ENCODE data around the gene DDX18. TPM values are rescaled to one million over a fixed set of nuclear protein-coding genes. Genes with fewer than 3 reads are reported as not detected.
"Not testable (repeated sequence)": the region's sequence is repeated elsewhere in the genome, so short reads cannot be mapped to it uniquely, and the experiment has no call there.

Gene DDX18
- total RNA-seq, result 100 to 1,000 TPM in 1 of 2 donors, 10 to 100 TPM in 1; 92.4 to 107 TPM

DNA sequence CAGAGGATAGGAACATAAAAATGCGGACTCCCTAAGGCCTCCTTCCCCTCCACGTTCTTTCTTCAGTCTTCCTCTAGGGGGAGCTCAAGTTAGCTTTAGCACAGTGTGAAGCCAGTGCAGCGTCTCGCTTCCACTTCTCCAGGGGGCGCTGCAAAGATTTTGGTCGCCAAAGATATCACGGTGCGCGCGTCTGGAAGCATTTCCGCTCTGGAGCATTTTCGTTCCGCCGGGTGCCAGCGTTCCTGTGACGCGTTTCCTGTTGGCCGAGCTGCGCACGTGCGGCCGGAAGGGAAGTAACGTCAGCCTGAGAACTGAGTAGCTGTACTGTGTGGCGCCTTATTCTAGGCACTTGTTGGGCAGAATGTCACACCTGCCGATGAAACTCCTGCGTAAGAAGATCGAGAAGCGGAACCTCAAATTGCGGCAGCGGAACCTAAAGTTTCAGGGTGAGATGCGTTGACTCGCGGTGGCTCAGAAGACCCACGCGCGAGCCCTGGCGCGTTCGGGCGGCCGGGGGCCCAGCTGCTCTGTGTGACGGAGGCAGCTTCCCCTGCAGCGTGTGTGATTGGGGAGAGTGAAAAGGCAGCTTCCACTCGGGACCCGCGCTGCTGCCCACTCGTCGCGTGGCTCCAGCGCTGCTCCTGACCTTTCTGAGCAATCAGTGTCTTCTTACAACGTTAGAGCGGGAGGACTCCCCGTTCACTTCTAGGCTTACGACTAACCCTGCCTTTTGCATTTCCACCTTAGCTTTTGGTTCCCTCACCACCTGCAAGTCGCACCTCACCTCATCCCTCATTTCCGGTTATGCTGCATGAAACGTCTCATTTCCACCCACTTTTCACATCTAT, at the start of gene DDX18:
DDX18 (plus strand) TSS at position 275 of the 848 bp plus-strand sequence; CDS start at position 362, 87 bp downstream.
- peak; percentile 92 to 94 for ATAC-seq (replicated peaks in 1 of 2)
- DNase-seq, result peak; percentile 95 to 97
- Mint-ChIP-seq H3K27ac (peak within 1 kb of the TSS; percentile 95), H3K36me3 (ENCODE audit: insufficient read depth in 2 of 2) (peaks cover 14 to 25% of the 10 kb centered on the region in 2 donors), H3K4me1 (ENCODE audit: low read depth) (peaks cover 52% of the 10 kb centered on the region), H3K9me3 (no peaks in the 10 kb centered on the region), H3K4me3 (peak within 1 kb of the TSS; percentile 94), H3K27me3 (ENCODE audit: low read depth) (no peaks in the 10 kb centered on the region)

DNA sequence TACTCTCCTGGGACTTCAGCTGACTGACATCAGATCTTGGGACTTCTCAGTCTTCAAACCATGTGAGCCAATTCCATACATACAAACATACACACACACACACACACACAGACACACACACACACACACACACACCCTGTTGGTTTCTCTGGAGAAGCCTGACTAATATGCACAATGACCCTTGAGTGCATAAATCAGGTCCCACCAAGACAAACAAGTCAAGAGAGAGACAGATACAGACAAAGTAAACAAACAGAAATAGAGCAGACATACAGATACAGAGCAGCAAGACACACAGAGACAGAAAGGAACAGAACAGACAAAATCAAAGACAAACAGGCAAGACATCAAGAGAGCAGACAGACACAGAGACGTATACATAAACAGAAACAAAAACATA, 43.8 kb upstream of the DDX18 start:
- H3K4me3 Mint-ChIP-seq, result no peak overlapping the region
- H3K27ac Mint-ChIP-seq, result no peak overlapping the region
- DNase-seq (no peak), ATAC-seq (replicated peaks in 1 of 2) (no peak)
- H3K27me3 Mint-ChIP-seq (ENCODE audit: low read depth), result no peaks in the 10 kb centered on the region
- H3K36me3 Mint-ChIP-seq (ENCODE audit: insufficient read depth in 2 of 2), result peaks cover 0 to 1% of the 10 kb centered on the region in 2 donors
- peaks cover 0 to 2% of the 10 kb centered on the region in 2 donors for H3K9me3 Mint-ChIP-seq
- H3K4me1 Mint-ChIP-seq (ENCODE audit: low read depth), result no peaks in the 10 kb centered on the region

DNA sequence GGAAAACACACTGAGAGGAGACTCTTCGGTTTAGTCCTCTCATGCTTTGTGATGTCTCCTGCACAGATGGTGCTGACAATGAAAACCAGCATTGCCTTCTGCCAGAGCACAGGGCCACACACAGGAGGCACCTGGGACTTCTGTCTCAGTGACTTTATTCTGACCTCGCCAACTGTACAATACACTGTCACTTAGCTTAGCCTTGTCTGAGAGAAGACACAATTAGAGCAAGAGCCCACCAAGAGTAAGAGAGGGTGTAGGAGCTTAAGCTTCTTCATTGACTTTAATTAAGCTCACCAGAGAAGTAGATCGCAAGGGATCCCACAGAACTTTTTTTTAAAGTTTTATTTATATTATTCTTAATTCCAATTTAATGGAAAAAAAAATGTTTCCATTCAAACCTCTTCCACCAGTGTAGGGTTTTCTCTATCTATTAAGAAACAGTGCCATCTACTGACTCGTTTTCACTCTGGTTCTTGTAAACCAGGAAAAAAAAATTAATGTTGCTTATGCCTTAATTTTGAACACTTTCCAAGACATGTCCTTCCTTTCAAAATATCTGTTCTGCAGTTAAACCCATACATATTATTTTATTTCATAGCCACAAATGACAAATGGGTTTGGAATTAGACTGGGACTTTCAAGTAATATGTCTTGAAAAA, 42.4 kb upstream of the DDX18 start:
- DNase-seq (no peak), ATAC-seq (replicated peaks in 1 of 2) (no peak)
- peaks cover 0 to 2% of the 10 kb centered on the region in 2 donors for H3K9me3 Mint-ChIP-seq
- no peak overlapping the region for H3K4me3 Mint-ChIP-seq
- H3K27me3 Mint-ChIP-seq (ENCODE audit: low read depth), result no peaks in the 10 kb centered on the region
- no peaks in the 10 kb centered on the region for H3K4me1 Mint-ChIP-seq (ENCODE audit: low read depth)
- H3K36me3 Mint-ChIP-seq (ENCODE audit: insufficient read depth in 2 of 2), result peaks cover 0 to 1% of the 10 kb centered on the region in 2 donors
- H3K27ac Mint-ChIP-seq, result no peak overlapping the region

GRCh38 chr2:117774716-117775115, 39.8 kb upstream of the DDX18 start:
- Mint-ChIP-seq H3K4me1 (ENCODE audit: low read depth) (no peaks in the 10 kb centered on the region), H3K27me3 (ENCODE audit: low read depth) (no peaks in the 10 kb centered on the region), H3K9me3 (no peaks in the 10 kb centered on the region), H3K4me3 (no peak overlapping the region), H3K36me3 (ENCODE audit: insufficient read depth in 2 of 2) (no peaks in the 10 kb centered on the region), H3K27ac (no peak overlapping the region)
- ATAC-seq (replicated peaks in 1 of 2) (no peak), DNase-seq (no peak)

DNA sequence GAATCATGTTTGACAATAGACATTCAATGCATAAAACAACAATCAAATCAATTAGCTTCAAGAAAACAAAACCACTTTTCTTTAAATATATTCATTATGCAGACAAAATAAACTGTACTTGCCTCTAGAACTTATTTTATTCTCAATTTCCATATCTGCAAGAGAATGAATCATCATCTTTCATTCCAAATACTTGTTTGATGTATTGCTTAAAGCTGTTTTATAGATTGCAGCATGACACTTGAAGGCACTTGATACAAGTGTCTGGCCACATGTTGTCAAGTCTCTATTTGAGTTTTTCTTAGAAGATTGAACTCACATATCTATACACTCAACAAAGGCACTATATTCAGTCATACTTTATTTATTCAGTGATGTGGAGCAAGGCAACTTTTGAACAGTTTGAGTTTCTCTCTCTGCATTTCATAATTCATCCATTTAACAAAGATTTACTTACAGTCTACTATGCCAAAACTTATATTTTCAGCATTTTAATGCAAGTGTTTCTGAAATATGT, 38.7 kb upstream of the DDX18 start:
- no peaks in the 10 kb centered on the region for H3K36me3 Mint-ChIP-seq (ENCODE audit: insufficient read depth in 2 of 2)
- DNase-seq (no peak), ATAC-seq (replicated peaks in 1 of 2) (no peak)
- H3K4me1 Mint-ChIP-seq (ENCODE audit: low read depth), result no peaks in the 10 kb centered on the region
- no peaks in the 10 kb centered on the region for H3K9me3 Mint-ChIP-seq
- no peak overlapping the region for H3K4me3 Mint-ChIP-seq
- no peak overlapping the region for H3K27ac Mint-ChIP-seq
- peaks cover 3% of the 10 kb centered on the region for H3K27me3 Mint-ChIP-seq (ENCODE audit: low read depth)

DNA sequence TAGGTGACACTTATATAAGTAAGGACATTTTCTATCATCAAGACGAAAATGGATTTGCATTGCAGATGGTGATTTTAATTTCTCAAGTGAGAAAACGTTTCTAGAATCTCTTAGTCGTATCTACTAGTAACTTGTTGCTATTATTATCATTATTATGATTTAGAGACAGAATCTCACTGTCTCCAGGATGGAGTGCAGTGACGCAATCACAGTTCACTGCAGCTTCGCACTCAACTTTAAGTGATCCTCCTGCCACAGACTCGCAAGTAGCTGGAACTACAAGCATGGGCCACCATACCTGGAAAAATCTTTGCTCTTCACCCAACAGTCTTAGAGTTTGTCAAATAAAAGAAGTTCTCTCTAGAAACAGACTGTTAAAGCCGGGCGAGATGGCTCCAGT, 37.6 kb upstream of the DDX18 start:
- Mint-ChIP-seq H3K4me3 (no peak overlapping the region), H3K27me3 (ENCODE audit: low read depth) (peaks cover 5% of the 10 kb centered on the region), H3K36me3 (ENCODE audit: insufficient read depth in 2 of 2) (no peaks in the 10 kb centered on the region), H3K4me1 (ENCODE audit: low read depth) (no peaks in the 10 kb centered on the region), H3K27ac (no peak overlapping the region), H3K9me3 (peaks cover 0 to 3% of the 10 kb centered on the region in 2 donors)
- ATAC-seq (replicated peaks in 1 of 2), result no peak
- DNase-seq, result no peak

DNA sequence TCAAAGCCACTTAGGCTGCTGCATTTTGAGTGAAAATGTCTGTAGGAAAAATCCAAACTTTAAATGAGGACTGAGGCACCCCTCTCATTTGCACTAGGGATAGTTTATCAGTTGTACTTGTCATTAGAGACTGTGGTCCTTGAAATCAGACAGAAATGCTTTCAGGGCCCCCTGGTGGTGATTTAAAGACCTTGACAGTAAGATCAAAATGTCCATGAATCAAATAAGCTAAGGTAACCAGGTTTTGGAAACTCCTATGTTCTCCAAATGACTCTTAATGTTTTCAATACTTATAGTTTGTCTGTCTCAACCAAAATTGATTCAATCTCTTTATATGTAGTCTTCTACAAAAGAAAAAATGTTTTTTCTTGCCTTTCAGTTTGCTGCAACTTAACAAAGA, 28.8 kb upstream of the DDX18 start:
- Mint-ChIP-seq H3K36me3 (ENCODE audit: insufficient read depth in 2 of 2) (peaks cover 0 to 2% of the 10 kb centered on the region in 2 donors), H3K27me3 (ENCODE audit: low read depth) (peaks cover 14% of the 10 kb centered on the region), H3K4me3 (no peak overlapping the region), H3K27ac (no peak overlapping the region), H3K4me1 (ENCODE audit: low read depth) (no peaks in the 10 kb centered on the region), H3K9me3 (peaks cover 9 to 10% of the 10 kb centered on the region in 2 donors)
- DNase-seq (peak; percentile 35 to 41), ATAC-seq (replicated peaks in 1 of 2) (peak in 1 of 2 donors; percentile 39)

DNA sequence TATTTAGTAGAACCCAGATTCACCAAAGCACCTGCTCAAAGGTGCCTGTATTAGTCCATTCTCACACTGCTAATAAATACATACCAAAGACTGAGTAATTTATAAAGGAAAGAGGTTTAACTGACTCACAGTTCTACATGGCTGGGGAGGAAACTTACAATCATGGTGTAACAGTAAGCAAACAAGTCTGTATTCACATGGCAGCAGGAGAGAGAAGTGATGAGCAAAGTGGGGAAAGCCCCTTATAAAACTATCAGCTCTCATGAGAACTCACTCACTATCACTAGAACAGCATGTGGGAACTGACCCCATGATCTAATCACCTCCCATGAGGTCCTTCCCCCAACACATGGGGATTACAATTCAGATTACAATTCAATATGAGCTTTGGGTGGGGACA, 28.0 kb upstream of the DDX18 start:
- DNase-seq (no peak), ATAC-seq (replicated peaks in 1 of 2) (no peak)
- H3K27me3 Mint-ChIP-seq (ENCODE audit: low read depth), result peaks cover 12% of the 10 kb centered on the region
- H3K27ac Mint-ChIP-seq, result no peak overlapping the region
- H3K36me3 Mint-ChIP-seq (ENCODE audit: insufficient read depth in 2 of 2), result peaks cover 0 to 2% of the 10 kb centered on the region in 2 donors
- no peak overlapping the region for H3K4me3 Mint-ChIP-seq
- peaks cover 7 to 9% of the 10 kb centered on the region in 2 donors for H3K9me3 Mint-ChIP-seq
- no peaks in the 10 kb centered on the region for H3K4me1 Mint-ChIP-seq (ENCODE audit: low read depth)

DNA sequence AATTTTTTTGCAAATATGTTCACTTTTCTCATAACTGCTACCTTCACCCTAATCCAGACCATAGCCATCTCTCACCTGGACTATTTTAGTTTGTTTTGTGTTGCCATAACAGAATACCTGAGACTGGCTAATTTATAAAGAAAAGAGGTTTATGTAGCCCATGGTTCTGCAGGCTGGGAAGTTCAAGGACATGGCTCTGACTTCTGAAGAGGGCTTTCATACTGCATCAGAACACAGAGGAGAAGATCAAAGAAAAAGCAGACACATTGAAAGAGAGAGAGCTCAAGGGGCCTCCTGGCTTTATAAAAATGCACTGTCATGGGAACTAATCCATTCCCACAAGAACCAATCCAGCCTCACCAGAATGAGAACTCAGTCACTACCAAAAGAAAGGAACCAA, 25.0 kb upstream of the DDX18 start:
- ATAC-seq (replicated peaks in 1 of 2) (no peak), DNase-seq (no peak)
- Mint-ChIP-seq H3K36me3 (ENCODE audit: insufficient read depth in 2 of 2) (peaks cover 0 to 2% of the 10 kb centered on the region in 2 donors), H3K27me3 (ENCODE audit: low read depth) (peaks cover 19% of the 10 kb centered on the region), H3K27ac (no peak overlapping the region), H3K9me3 (peaks cover 7% of the 10 kb centered on the region in 2 donors), H3K4me3 (no peak overlapping the region), H3K4me1 (ENCODE audit: low read depth) (no peaks in the 10 kb centered on the region)

DNA sequence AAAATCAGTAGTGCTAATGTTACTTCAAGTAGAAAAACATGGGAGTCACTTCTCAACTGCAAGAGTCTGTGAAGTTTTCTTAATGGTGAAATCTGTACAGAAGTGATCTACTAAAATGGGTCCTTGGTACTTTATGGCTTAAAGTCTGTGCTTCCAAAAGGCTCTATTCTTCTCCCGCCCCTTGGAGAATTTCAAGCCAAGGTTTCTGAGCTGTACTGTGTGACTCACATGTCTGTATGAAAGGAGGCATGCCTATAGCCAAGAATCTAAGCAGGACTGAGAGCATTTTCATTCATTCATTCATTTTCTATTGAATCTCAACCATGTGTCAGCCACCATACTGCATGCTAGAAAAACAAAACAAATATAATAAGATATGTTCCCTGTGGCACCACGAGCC, 19.8 kb upstream of the DDX18 start:
- Mint-ChIP-seq H3K4me1 (ENCODE audit: low read depth) (no peaks in the 10 kb centered on the region), H3K4me3 (no peak overlapping the region), H3K9me3 (peaks cover 4 to 7% of the 10 kb centered on the region in 2 donors), H3K27ac (no peak overlapping the region), H3K27me3 (ENCODE audit: low read depth) (peaks cover 17% of the 10 kb centered on the region), H3K36me3 (ENCODE audit: insufficient read depth in 2 of 2) (peaks cover 0 to 2% of the 10 kb centered on the region in 2 donors)
- ATAC-seq (replicated peaks in 1 of 2), result no peak
- DNase-seq, result no peak

DNA sequence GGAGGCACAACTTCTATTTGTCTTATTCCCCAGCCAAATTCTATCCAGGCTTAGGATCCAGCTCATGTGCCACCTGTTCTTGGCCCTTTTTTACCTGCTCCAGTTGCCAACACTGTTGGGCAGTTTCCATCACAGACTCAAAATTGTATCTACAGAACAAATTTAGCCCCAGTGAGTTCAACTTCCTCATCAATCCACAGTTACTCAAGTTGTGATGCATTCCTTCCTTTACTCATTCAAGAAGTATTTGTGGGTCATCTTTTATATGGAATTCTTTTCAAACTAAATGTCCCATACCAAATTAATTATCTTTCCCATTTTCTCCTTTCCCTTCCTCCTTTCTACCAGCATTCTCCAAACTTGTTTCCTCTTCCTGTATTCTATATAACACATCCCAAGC, 12.7 kb upstream of the DDX18 start:
- ATAC-seq (replicated peaks in 1 of 2), result no peak
- H3K4me1 Mint-ChIP-seq (ENCODE audit: low read depth), result peaks cover 4% of the 10 kb centered on the region
- no peak overlapping the region for H3K27ac Mint-ChIP-seq
- H3K9me3 Mint-ChIP-seq, result no peaks in the 10 kb centered on the region
- no peak for DNase-seq
- H3K27me3 Mint-ChIP-seq (ENCODE audit: low read depth), result peaks cover 23% of the 10 kb centered on the region
- peaks cover 2 to 3% of the 10 kb centered on the region in 2 donors for H3K36me3 Mint-ChIP-seq (ENCODE audit: insufficient read depth in 2 of 2)
- H3K4me3 Mint-ChIP-seq, result no peak overlapping the region

- H3K4me1 Mint-ChIP-seq (ENCODE audit: low read depth); H3K9me3 Mint-ChIP-seq; H3K36me3 Mint-ChIP-seq (ENCODE audit: insufficient read depth in 2 of 2); ATAC-seq (replicated peaks in 1 of 2): not testable (repeated sequence)
- Mint-ChIP-seq H3K4me3 (peak overlapping the region; percentile 78 to 81), H3K27ac (peak overlapping the region; percentile 9), H3K27me3 (ENCODE audit: low read depth) (peaks cover 23% of the 10 kb centered on the region)
- DNase-seq, result peak in 1 of 2 donors; percentile 10
Measured at GRCh38 chr2:117803644-117804325, 10.7 kb upstream of the DDX18 start.

- DNase-seq (no peak), ATAC-seq (replicated peaks in 1 of 2) (no peak)
- Mint-ChIP-seq H3K27me3 (ENCODE audit: low read depth) (no peaks in the 10 kb centered on the region), H3K4me3 (no peak overlapping the region), H3K9me3 (no peaks in the 10 kb centered on the region), H3K36me3 (ENCODE audit: insufficient read depth in 2 of 2) (peaks cover 9 to 12% of the 10 kb centered on the region in 2 donors), H3K4me1 (ENCODE audit: low read depth) (peaks cover 30% of the 10 kb centered on the region), H3K27ac (no peak overlapping the region)
Measured at GRCh38 chr2:117812443-117812842, 2.0 kb upstream of the DDX18 start.

All from activated T-cell treated with anti-CD3 and anti-CD28 coated beads, Interleukin-2, amount 50 U/mL, for 72 hours (primary cell).